HUES6 (cell line): Measurements from ENCODE around the gene OSGIN1.

Experiments
- H3K27ac ChIP-seq: 2 replicates; pipeline ENCODE4 v1.7.0; 2013; ENCODE audit warnings: low read depth, mild to moderate bottlenecking, low read length, inconsistent platforms
- H3K27me3 ChIP-seq: 2 replicates; pipeline ENCODE4 v1.6.1; 2013; ENCODE audit warnings: low read length; ENCODE audit not compliant: control insufficient read depth, insufficient read depth
- H3K36me3 ChIP-seq: 2 replicates; pipeline ENCODE4 v1.6.1; 2013; ENCODE audit warnings: low read length; ENCODE audit not compliant: control insufficient read depth, insufficient read depth
- H3K4me1 ChIP-seq: 2 replicates; pipeline ENCODE4 v1.6.1; 2013; ENCODE audit warnings: low read length; ENCODE audit not compliant: control insufficient read depth, insufficient read depth
- H3K4me3 ChIP-seq: 2 replicates; pipeline ENCODE4 v1.5.1; 2013; ENCODE audit warnings: low read depth, low read length
- H3K9ac ChIP-seq: one replicate; pipeline ENCODE4 v1.6.1; 2013; ENCODE audit warnings: mild to moderate bottlenecking, low read length
- H3K9me3 ChIP-seq: 2 replicates; pipeline ENCODE4 v1.6.1; 2013; ENCODE audit warnings: low read depth, low read length; ENCODE audit not compliant: control insufficient read depth, insufficient read depth

The OSGIN1 gene

GRCh38 chr16:83960521-83961249, 7.6 kb downstream of the OSGIN1 start:
- no peak overlapping the region for H3K9ac ChIP-seq
- no peak overlapping the region for H3K27ac ChIP-seq
- no peaks in the 10 kb centered on the region for H3K9me3 ChIP-seq
- H3K36me3 ChIP-seq = no peaks in the 10 kb centered on the region; the same call in 1 of the 2 replicates
- H3K4me1 ChIP-seq = no peaks in the 10 kb centered on the region; the same call in 1 of the 2 replicates
- no peak overlapping the region for H3K4me3 ChIP-seq
- no peaks in the 10 kb centered on the region; the same call in 1 of the 2 replicates for H3K27me3 ChIP-seq

- H3K9ac ChIP-seq = no peak overlapping the region
- H3K4me1 ChIP-seq = no peaks in the 10 kb centered on the region; the same call in 1 of the 2 replicates
- H3K4me3 ChIP-seq = no peak overlapping the region
- no peaks in the 10 kb centered on the region; the same call in 1 of the 2 replicates for H3K36me3 ChIP-seq
- H3K27me3 ChIP-seq = no peaks in the 10 kb centered on the region
- H3K9me3 ChIP-seq = no peaks in the 10 kb centered on the region
- H3K27ac ChIP-seq = no peak overlapping the region
Observed at GRCh38 chr16:83961591-83961990, 8.6 kb downstream of the OSGIN1 start.

GRCh38 chr16:83963277-83964119, 10.5 kb downstream of the OSGIN1 start:
- no peaks in the 10 kb centered on the region; the same call in 1 of the 2 replicates for H3K36me3 ChIP-seq
- no peaks in the 10 kb centered on the region for H3K9me3 ChIP-seq
- H3K4me3 ChIP-seq = no peak overlapping the region
- H3K27ac ChIP-seq = no peak overlapping the region
- no peaks in the 10 kb centered on the region for H3K27me3 ChIP-seq
- H3K9ac ChIP-seq = no peak overlapping the region
- no peaks in the 10 kb centered on the region; the same call in 1 of the 2 replicates for H3K4me1 ChIP-seq

GRCh38 chr16:83964684-83965443, 11.8 kb downstream of the OSGIN1 start:
- H3K9ac ChIP-seq = no peak overlapping the region
- H3K9me3 ChIP-seq = no peaks in the 10 kb centered on the region
- H3K4me1 ChIP-seq = peaks cover 4% of the 10 kb centered on the region
- peaks cover 12% of the 10 kb centered on the region for H3K27me3 ChIP-seq
- H3K27ac ChIP-seq = no peak overlapping the region
- no peaks in the 10 kb centered on the region for H3K36me3 ChIP-seq
- H3K4me3 ChIP-seq = no peak overlapping the region

- no peak overlapping the region for H3K9ac ChIP-seq
- no peaks in the 10 kb centered on the region for H3K9me3 ChIP-seq
- no peak overlapping the region for H3K4me3 ChIP-seq
- H3K27me3 ChIP-seq = peaks cover 18% of the 10 kb centered on the region
- H3K27ac ChIP-seq = no peak overlapping the region
- no peaks in the 10 kb centered on the region for H3K36me3 ChIP-seq
- peaks cover 7% of the 10 kb centered on the region for H3K4me1 ChIP-seq
Observed at GRCh38 chr16:83965444-83966152, 12.6 kb downstream of the OSGIN1 start.

- Histone ChIP-seq H3K4me3 (no peak overlapping the region), H3K27ac (no peak overlapping the region), H3K36me3 (no peaks in the 10 kb centered on the region), H3K27me3 (peaks cover 18% of the 10 kb centered on the region), H3K9me3 (no peaks in the 10 kb centered on the region), H3K4me1 (peaks cover 7% of the 10 kb centered on the region), H3K9ac (no peak overlapping the region)
Observed at GRCh38 chr16:83966153-83966696, 13.2 kb downstream of the OSGIN1 start.

GRCh38 chr16:83967091-83967490, 14.1 kb downstream of the OSGIN1 start:
- Histone ChIP-seq H3K36me3 (no peaks in the 10 kb centered on the region), H3K4me1 (peaks cover 7% of the 10 kb centered on the region), H3K9me3 (no peaks in the 10 kb centered on the region), H3K27ac (no peak overlapping the region), H3K4me3 (no peak overlapping the region), H3K9ac (no peak overlapping the region), H3K27me3 (peaks cover 18% of the 10 kb centered on the region)

- Histone ChIP-seq H3K27ac (no peak within 1 kb of the TSS), H3K4me3 (peak within 1 kb of the TSS; percentile 58), H3K9ac (peak within 1 kb of the TSS; percentile 31), H3K4me1 (peaks cover 7% of the 10 kb centered on the region), H3K36me3 (no peaks in the 10 kb centered on the region), H3K27me3 (peaks cover 18% of the 10 kb centered on the region), H3K9me3 (no peaks in the 10 kb centered on the region)
Observed at GRCh38 chr16:83967838-83968305, 14.8 kb downstream of the OSGIN1 start, which contains the start of gene NECAB2. Gene NECAB2, plus strand, starts transcription at chr16:83968244. Its CDS starts 405 bp downstream, at chr16:83968649.

GRCh38 chr16:83968306-83968851, 15.3 kb downstream of the OSGIN1 start:
- Histone ChIP-seq H3K9me3 (no peaks in the 10 kb centered on the region), H3K27ac (no peak overlapping the region), H3K4me3 (peak overlapping the region; percentile 58), H3K27me3 (peaks cover 18% of the 10 kb centered on the region), H3K36me3 (no peaks in the 10 kb centered on the region), H3K9ac (no peak overlapping the region), H3K4me1 (peaks cover 7% of the 10 kb centered on the region)
